ENCODE measurements around the gene USP36.

GRCh38 chr17:78820841-78821240 is 19.8 kb downstream of the USP36 start:
- TF ChIP-seq CTCF (IDR thresholded peaks at IDR 0.05) (no peak), POLR2A (IDR thresholded peaks at IDR 0.05) (no peak)

Data from uterus (tissue), 2 donors.